Measurements from ENCODE around the gene SLC7A1.

SLC7A1 gene

GRCh38 chr13:29505950-29506349 is 89.5 kb downstream of the SLC7A1 start:
- H3K4me3 ChIP-seq (ENCODE audit: low read depth, low read length) = no peak overlapping the region
- H3K4ac ChIP-seq (ENCODE audit: low read depth, low read length) = no peak overlapping the region
- no peak overlapping the region for H4K91ac ChIP-seq (ENCODE audit: low read depth, low read length)
- H3K79me1 ChIP-seq (ENCODE audit: low read length) = peaks cover 9% of the 10 kb centered on the region
- H3K27ac ChIP-seq (ENCODE audit: low read depth, low read length) = no peak overlapping the region
- H3K79me2 ChIP-seq (ENCODE audit: control insufficient read depth, insufficient read depth, low read length, poor library complexity) = no peaks in the 10 kb centered on the region
- no peak overlapping the region for H2AK5ac ChIP-seq (ENCODE audit: low read length)
- H4K12ac ChIP-seq (ENCODE audit: low read depth, low read length) = no peak overlapping the region
- H3K36me3 ChIP-seq (ENCODE audit: control insufficient read depth in 1 of 2, insufficient read depth in 2 of 2, low read length in 2 of 2) = peaks cover 7 to 8% of the 10 kb centered on the region in 2 experiments
- H3K23ac ChIP-seq (ENCODE audit: low read length) = no peak overlapping the region
- no peak overlapping the region for H2BK120ac ChIP-seq (ENCODE audit: insufficient read depth, low read length, poor library complexity)
- no peak overlapping the region for H2BK12ac ChIP-seq (ENCODE audit: low read length)
- H3K9me3 ChIP-seq (ENCODE audit: insufficient read depth, low read depth, low read length) = no peaks in the 10 kb centered on the region
- H3K14ac ChIP-seq (ENCODE audit: low read length) = no peak overlapping the region
- DNase-seq = no peak
- no peak overlapping the region for H3K4me2 ChIP-seq (ENCODE audit: low read length)
- H3K27me3 ChIP-seq (ENCODE audit: insufficient read depth, low read length) = no peaks in the 10 kb centered on the region
- no peak overlapping the region for H2BK5ac ChIP-seq (ENCODE audit: low read depth, low read length, poor library complexity)
- H3K18ac ChIP-seq (ENCODE audit: low read length) = no peak overlapping the region
- no peak overlapping the region for H2AFZ ChIP-seq (ENCODE audit: insufficient read depth, low read length, poor library complexity)
- no peak overlapping the region for H3K9ac ChIP-seq (ENCODE audit: low read length)
- no CpG with 5 or more reads among the region's 10 CpGs for WGBS (ENCODE audit: extremely low coverage, insufficient coverage, insufficient read length)
- H4K8ac ChIP-seq (ENCODE audit: low read depth, low read length) = no peak overlapping the region
- H3K4me1 ChIP-seq (ENCODE audit: control insufficient read depth in 1 of 2, insufficient read depth in 2 of 2, low read length in 2 of 2) = peaks cover 3 to 10% of the 10 kb centered on the region in 2 experiments

- Histone ChIP-seq H2BK5ac (ENCODE audit: low read depth, low read length, poor library complexity) (no peak overlapping the region), H3K27ac (ENCODE audit: low read depth, low read length) (no peak overlapping the region), H3K9ac (ENCODE audit: low read length) (no peak overlapping the region), H4K8ac (ENCODE audit: low read depth, low read length) (no peak overlapping the region), H4K91ac (ENCODE audit: low read depth, low read length) (no peak overlapping the region), H3K18ac (ENCODE audit: low read length) (no peak overlapping the region), H3K4ac (ENCODE audit: low read depth, low read length) (no peak overlapping the region), H3K79me2 (ENCODE audit: control insufficient read depth, insufficient read depth, low read length, poor library complexity) (no peaks in the 10 kb centered on the region), H2BK12ac (ENCODE audit: low read length) (no peak overlapping the region), H2BK120ac (ENCODE audit: insufficient read depth, low read length, poor library complexity) (no peak overlapping the region), H3K79me1 (ENCODE audit: low read length) (peaks cover 9% of the 10 kb centered on the region), H3K9me3 (ENCODE audit: insufficient read depth, low read depth, low read length) (no peaks in the 10 kb centered on the region), H3K27me3 (ENCODE audit: insufficient read depth, low read length) (no peaks in the 10 kb centered on the region), H2AFZ (ENCODE audit: insufficient read depth, low read length, poor library complexity) (no peak overlapping the region), H3K36me3 (ENCODE audit: control insufficient read depth in 1 of 2, insufficient read depth in 2 of 2, low read length in 2 of 2) (peaks cover 3 to 4% of the 10 kb centered on the region in 2 experiments), H3K14ac (ENCODE audit: low read length) (no peak overlapping the region), H4K12ac (ENCODE audit: low read depth, low read length) (no peak overlapping the region), H3K4me2 (ENCODE audit: low read length) (no peak overlapping the region), H3K23ac (ENCODE audit: low read length) (no peak overlapping the region), H3K4me3 (ENCODE audit: low read depth, low read length) (no peak overlapping the region), H3K4me1 (ENCODE audit: control insufficient read depth in 1 of 2, insufficient read depth in 2 of 2, low read length in 2 of 2) (peaks cover 3 to 10% of the 10 kb centered on the region in 2 experiments), H2AK5ac (ENCODE audit: low read length) (no peak overlapping the region)
- no CpG with 5 or more reads among the region's 17 CpGs for WGBS (ENCODE audit: extremely low coverage, insufficient coverage, insufficient read length)
- DNase-seq = no peak
Observed at GRCh38 chr13:29505511-29505910, 90.0 kb downstream of the SLC7A1 start.

DNA sequence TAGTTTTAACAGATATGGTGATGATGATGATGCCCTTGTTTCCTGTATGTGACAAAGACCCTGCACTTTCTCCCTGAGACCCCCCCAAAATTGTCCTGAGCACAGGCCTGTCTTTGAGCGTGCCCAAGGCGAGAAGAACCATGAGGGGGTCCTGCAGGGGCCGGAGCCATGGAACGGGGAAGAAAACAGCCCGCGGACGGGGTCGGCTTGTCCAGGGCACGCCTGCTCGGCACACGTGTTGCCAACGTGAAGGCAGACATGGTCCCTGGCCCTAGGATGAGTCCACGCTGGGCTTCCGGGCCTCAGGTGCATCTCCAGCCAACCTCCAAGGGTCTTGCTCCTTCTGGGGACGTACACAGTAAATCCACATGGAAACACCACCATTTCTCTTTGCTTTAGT is 90.8 kb downstream of the SLC7A1 start:
- no peak overlapping the region for H3K14ac ChIP-seq (ENCODE audit: low read length)
- no peaks in the 10 kb centered on the region for H3K9me3 ChIP-seq (ENCODE audit: insufficient read depth, low read depth, low read length)
- DNase-seq = no peak
- H3K79me2 ChIP-seq (ENCODE audit: control insufficient read depth, insufficient read depth, low read length, poor library complexity) = no peaks in the 10 kb centered on the region
- H3K27ac ChIP-seq (ENCODE audit: low read depth, low read length) = no peak overlapping the region
- no peak overlapping the region for H3K18ac ChIP-seq (ENCODE audit: low read length)
- no peak overlapping the region for H2BK120ac ChIP-seq (ENCODE audit: insufficient read depth, low read length, poor library complexity)
- no peak overlapping the region for H4K91ac ChIP-seq (ENCODE audit: low read depth, low read length)
- no peak overlapping the region for H2BK5ac ChIP-seq (ENCODE audit: low read depth, low read length, poor library complexity)
- H2AFZ ChIP-seq (ENCODE audit: insufficient read depth, low read length, poor library complexity) = no peak overlapping the region
- peaks cover 3% of the 10 kb centered on the region in 2 experiments for H3K36me3 ChIP-seq (ENCODE audit: control insufficient read depth in 1 of 2, insufficient read depth in 2 of 2, low read length in 2 of 2)
- no peak overlapping the region for H3K4me2 ChIP-seq (ENCODE audit: low read length)
- no peak overlapping the region for H3K9ac ChIP-seq (ENCODE audit: low read length)
- peaks cover 3 to 10% of the 10 kb centered on the region in 2 experiments for H3K4me1 ChIP-seq (ENCODE audit: control insufficient read depth in 1 of 2, insufficient read depth in 2 of 2, low read length in 2 of 2)
- peaks cover 9% of the 10 kb centered on the region for H3K79me1 ChIP-seq (ENCODE audit: low read length)
- H2AK5ac ChIP-seq (ENCODE audit: low read length) = no peak overlapping the region
- H3K4me3 ChIP-seq (ENCODE audit: low read depth, low read length) = no peak overlapping the region
- H2BK12ac ChIP-seq (ENCODE audit: low read length) = no peak overlapping the region
- H4K12ac ChIP-seq (ENCODE audit: low read depth, low read length) = no peak overlapping the region
- no peak overlapping the region for H3K4ac ChIP-seq (ENCODE audit: low read depth, low read length)
- WGBS (ENCODE audit: extremely low coverage, insufficient coverage, insufficient read length) = no CpG with 5 or more reads among the region's 15 CpGs
- no peaks in the 10 kb centered on the region for H3K27me3 ChIP-seq (ENCODE audit: insufficient read depth, low read length)
- no peak overlapping the region for H3K23ac ChIP-seq (ENCODE audit: low read length)
- no peak overlapping the region for H4K8ac ChIP-seq (ENCODE audit: low read depth, low read length)

DNA sequence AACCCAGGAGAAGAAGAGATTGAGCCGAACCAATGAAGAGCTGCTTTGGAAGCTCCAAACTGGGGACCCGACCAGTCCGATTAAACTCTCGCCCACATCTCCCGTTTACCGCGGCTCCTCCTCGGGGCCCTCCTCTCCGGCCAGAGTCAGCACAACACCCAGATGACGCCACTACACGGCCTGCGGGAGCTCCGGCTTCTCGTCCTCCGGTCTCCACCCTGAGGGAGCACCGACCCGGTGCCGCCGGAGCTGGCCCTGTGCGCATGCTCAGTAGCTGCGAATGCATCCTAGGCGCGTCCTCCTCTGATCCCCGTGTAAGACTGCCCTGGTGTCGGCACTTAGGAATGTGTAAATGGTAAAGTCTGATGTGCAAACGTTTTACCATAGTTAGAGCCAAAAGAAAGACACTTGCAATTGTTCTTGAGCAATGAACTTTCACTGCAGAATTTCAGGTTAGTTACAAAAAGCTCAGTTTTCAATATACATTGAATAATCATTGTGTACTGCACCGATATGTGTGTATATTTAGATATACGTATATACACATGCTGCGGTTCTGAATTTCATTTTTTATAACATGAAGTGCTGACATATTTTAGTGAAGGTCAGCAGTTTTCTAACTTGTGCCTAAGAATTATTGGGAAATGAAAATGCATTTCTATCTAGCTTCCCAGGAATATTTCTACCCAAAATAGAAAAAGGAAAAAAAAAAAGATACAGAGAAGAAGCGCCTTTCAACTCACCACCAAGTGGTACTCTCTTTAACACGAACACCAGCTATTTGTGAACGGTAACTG is 92.2 kb downstream of the SLC7A1 start:
- H4K8ac ChIP-seq (ENCODE audit: low read depth, low read length) = no peak overlapping the region
- H3K36me3 ChIP-seq (ENCODE audit: control insufficient read depth in 1 of 2, insufficient read depth in 2 of 2, low read length in 2 of 2) = peaks cover 3% of the 10 kb centered on the region in 2 experiments
- H3K4me1 ChIP-seq (ENCODE audit: control insufficient read depth in 1 of 2, insufficient read depth in 2 of 2, low read length in 2 of 2) = peaks cover 3% of the 10 kb centered on the region in 2 experiments
- H3K27ac ChIP-seq (ENCODE audit: low read depth, low read length) = no peak overlapping the region
- H3K14ac ChIP-seq (ENCODE audit: low read length) = no peak overlapping the region
- H2AFZ ChIP-seq (ENCODE audit: insufficient read depth, low read length, poor library complexity) = no peak overlapping the region
- H2AK5ac ChIP-seq (ENCODE audit: low read length) = no peak overlapping the region
- no CpG with 5 or more reads among the region's 32 CpGs for WGBS (ENCODE audit: extremely low coverage, insufficient coverage, insufficient read length)
- H3K18ac ChIP-seq (ENCODE audit: low read length) = no peak overlapping the region
- H4K91ac ChIP-seq (ENCODE audit: low read depth, low read length) = no peak overlapping the region
- H3K23ac ChIP-seq (ENCODE audit: low read length) = no peak overlapping the region
- peak; percentile 43 to 64 for DNase-seq
- no peaks in the 10 kb centered on the region for H3K79me2 ChIP-seq (ENCODE audit: control insufficient read depth, insufficient read depth, low read length, poor library complexity)
- no peak overlapping the region for H3K9ac ChIP-seq (ENCODE audit: low read length)
- H3K27me3 ChIP-seq (ENCODE audit: insufficient read depth, low read length) = no peaks in the 10 kb centered on the region
- peaks cover 3% of the 10 kb centered on the region for H3K79me1 ChIP-seq (ENCODE audit: low read length)
- no peak overlapping the region for H3K4me3 ChIP-seq (ENCODE audit: low read depth, low read length)
- no peak overlapping the region for H2BK12ac ChIP-seq (ENCODE audit: low read length)
- H4K12ac ChIP-seq (ENCODE audit: low read depth, low read length) = no peak overlapping the region
- H3K4me2 ChIP-seq (ENCODE audit: low read length) = no peak overlapping the region
- H2BK120ac ChIP-seq (ENCODE audit: insufficient read depth, low read length, poor library complexity) = no peak overlapping the region
- no peak overlapping the region for H3K4ac ChIP-seq (ENCODE audit: low read depth, low read length)
- H2BK5ac ChIP-seq (ENCODE audit: low read depth, low read length, poor library complexity) = no peak overlapping the region
- H3K9me3 ChIP-seq (ENCODE audit: insufficient read depth, low read depth, low read length) = no peaks in the 10 kb centered on the region

All from trophoblast cell (in vitro differentiated cells and primary cell).